ENCODE results near the gene MTERF2.
"Not testable (repeated sequence)": the region's sequence is repeated elsewhere in the genome, so short reads cannot be mapped to it uniquely, and the experiment has no call there.

Gene MTERF2

GRCh38 chr12:107027636-107028053 is 40.7 kb upstream of the MTERF2 start:
- TF ChIP-seq CTCF (IDR thresholded peaks at IDR 0.05; ENCODE audit: low read depth, low read length) (no peak), MYC (IDR thresholded peaks at IDR 0.05; ENCODE audit: low read depth, low read length) (no peak), POLR2A (IDR thresholded peaks at IDR 0.05; ENCODE audit: extremely low read depth, insufficient read length) (no peak), MAX (IDR thresholded peaks at IDR 0.05; ENCODE audit: low read depth, low read length) (no peak)
- H3K4me3 ChIP-seq (ENCODE audit: low read depth, low read length): no peak overlapping the region
- DNase-seq (ENCODE audit: low read depth): no peak

GRCh38 chr12:107026806-107027635 is 40.1 kb upstream of the MTERF2 start:
- DNase-seq (ENCODE audit: low read depth): no peak
- TF ChIP-seq POLR2A (IDR thresholded peaks at IDR 0.05; ENCODE audit: extremely low read depth, insufficient read length) (no peak), MYC (IDR thresholded peaks at IDR 0.05; ENCODE audit: low read depth, low read length) (no peak), MAX (IDR thresholded peaks at IDR 0.05; ENCODE audit: low read depth, low read length) (no peak), CTCF (IDR thresholded peaks at IDR 0.05; ENCODE audit: low read depth, low read length) (no peak)
- H3K4me3 ChIP-seq (ENCODE audit: low read depth, low read length): no peak overlapping the region

GRCh38 chr12:107026356-107026755 is 39.4 kb upstream of the MTERF2 start:
- DNase-seq (ENCODE audit: low read depth); H3K4me3 ChIP-seq (ENCODE audit: low read depth, low read length): not testable (repeated sequence)

- TF ChIP-seq CTCF (IDR thresholded peaks at IDR 0.05; ENCODE audit: low read depth, low read length) (no peak), MAX (IDR thresholded peaks at IDR 0.05; ENCODE audit: low read depth, low read length) (no peak), POLR2A (IDR thresholded peaks at IDR 0.05; ENCODE audit: extremely low read depth, insufficient read length) (no peak), MYC (IDR thresholded peaks at IDR 0.05; ENCODE audit: low read depth, low read length) (no peak)
- H3K4me3 ChIP-seq (ENCODE audit: low read depth, low read length): no peak overlapping the region
- DNase-seq (ENCODE audit: low read depth): no peak
Observed at GRCh38 chr12:107025671-107026070, 38.7 kb upstream of the MTERF2 start.

- no peak for TF ChIP-seq CTCF (IDR thresholded peaks at IDR 0.05; ENCODE audit: low read depth, low read length)
- no peak for TF ChIP-seq MYC (IDR thresholded peaks at IDR 0.05; ENCODE audit: low read depth, low read length)
- TF ChIP-seq MAX (IDR thresholded peaks at IDR 0.05; ENCODE audit: low read depth, low read length): no peak
- TF ChIP-seq POLR2A (IDR thresholded peaks at IDR 0.05; ENCODE audit: extremely low read depth, insufficient read length): no peak
- no peak for DNase-seq (ENCODE audit: low read depth)
- no peak overlapping the region for H3K4me3 ChIP-seq (ENCODE audit: low read depth, low read length)
Observed at GRCh38 chr12:107019546-107019945, 32.6 kb upstream of the MTERF2 start.

- H3K4me3 ChIP-seq (ENCODE audit: low read depth, low read length): no peak overlapping the region
- no peak for DNase-seq (ENCODE audit: low read depth)
- TF ChIP-seq MAX (IDR thresholded peaks at IDR 0.05; ENCODE audit: low read depth, low read length): no peak
- TF ChIP-seq POLR2A (IDR thresholded peaks at IDR 0.05; ENCODE audit: extremely low read depth, insufficient read length): no peak
- TF ChIP-seq MYC (IDR thresholded peaks at IDR 0.05; ENCODE audit: low read depth, low read length): no peak
- TF ChIP-seq CTCF (IDR thresholded peaks at IDR 0.05; ENCODE audit: low read depth, low read length): no peak
Observed at GRCh38 chr12:107017042-107017441, 30.1 kb upstream of the MTERF2 start.

All from NB4 (cell line).